TTC549 (cell line): Measurements from ENCODE around the gene SLC36A1.

Experiments
- FAIRE-seq: peaks from 2 replicates; lab custom pipeline; 2012; peaks lifted over from hg19 to GRCh38; lab: Jason Lieb, UNC

The SLC36A1 gene

DNA sequence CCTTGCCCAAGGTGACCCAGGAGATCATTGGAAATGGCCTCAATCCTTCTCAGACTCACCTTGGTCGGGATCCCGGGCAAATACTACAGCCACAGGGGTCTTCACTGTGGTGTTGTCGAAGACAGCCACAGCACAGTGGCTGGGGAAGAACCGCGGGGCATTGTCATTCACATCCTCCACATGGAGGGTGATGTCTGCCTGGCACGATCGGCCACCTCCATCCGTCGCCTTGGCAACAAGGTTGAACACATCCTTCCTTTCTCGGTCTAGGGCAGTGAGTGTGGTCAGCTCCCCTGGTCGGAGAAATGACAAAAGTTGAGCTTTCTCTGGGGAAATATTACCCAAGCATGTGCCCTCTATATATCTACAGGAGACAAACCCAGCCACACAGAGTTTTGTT lies 86.9 kb downstream of the SLC36A1 start:
- FAIRE-seq = no peak

- no peak for FAIRE-seq
Observed at GRCh38 chr5:151537044-151537443, 89.6 kb downstream of the SLC36A1 start.

DNA sequence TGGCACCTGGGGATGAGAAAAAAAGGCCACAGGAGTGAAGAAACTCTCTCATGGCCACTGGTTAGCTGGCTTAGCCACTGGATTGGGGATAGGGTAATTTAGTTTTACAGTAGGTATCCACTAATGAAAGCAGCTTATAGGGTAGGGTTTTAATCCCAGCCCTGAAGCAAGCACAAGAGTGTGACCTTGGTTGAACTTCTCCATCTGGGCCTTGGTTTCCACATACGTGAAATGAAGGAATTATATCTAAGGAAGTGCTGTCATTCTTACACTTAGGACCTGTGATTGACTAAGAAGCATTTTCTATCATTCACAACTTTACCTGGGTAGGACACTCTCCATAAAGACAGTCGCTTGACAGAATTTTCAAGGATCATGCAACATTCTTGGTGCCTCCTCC lies 94.2 kb downstream of the SLC36A1 start:
- no peak for FAIRE-seq
